ENCODE data around the gene SLX9.
"Not testable (repeated sequence)": the region's sequence is repeated elsewhere in the genome, so short reads cannot be mapped to it uniquely, and the experiment has no call there.

Gene SLX9

GRCh38 chr21:44965251-44966022 lies 25.6 kb downstream of the SLX9 start:
- DNase-seq, result peak; percentile 72

- peak; percentile 76 for DNase-seq
Measured at GRCh38 chr21:44966135-44967081, 26.6 kb downstream of the SLX9 start.

- DNase-seq, result no peak
Measured at GRCh38 chr21:44967082-44968047, 27.5 kb downstream of the SLX9 start.

- no peak for DNase-seq
Measured at GRCh38 chr21:44969066-44969670, 29.3 kb downstream of the SLX9 start.

- DNase-seq, result no peak
Measured at GRCh38 chr21:44969931-44970755, 30.3 kb downstream of the SLX9 start.

GRCh38 chr21:44970766-44971671 lies 31.2 kb downstream of the SLX9 start:
- DNase-seq, result no peak

GRCh38 chr21:44971672-44971995 lies 31.8 kb downstream of the SLX9 start:
- no peak for DNase-seq

- no peak for DNase-seq
Measured at GRCh38 chr21:44972301-44972814, 32.5 kb downstream of the SLX9 start.

GRCh38 chr21:44972821-44973220 lies 33.0 kb downstream of the SLX9 start:
- no peak for DNase-seq

- DNase-seq, result no peak
Measured at GRCh38 chr21:44973598-44973997, 33.8 kb downstream of the SLX9 start.

- no peak for DNase-seq
Measured at GRCh38 chr21:44974676-44975075, 34.8 kb downstream of the SLX9 start.

GRCh38 chr21:44975720-44976555 lies 36.1 kb downstream of the SLX9 start:
- DNase-seq, result no peak

- not testable (repeated sequence) for DNase-seq
Measured at GRCh38 chr21:44976556-44977393, 36.9 kb downstream of the SLX9 start.

GRCh38 chr21:44977616-44978340 lies 37.9 kb downstream of the SLX9 start:
- no peak for DNase-seq

- no peak for DNase-seq
Measured at GRCh38 chr21:44979687-44980561, 40.1 kb downstream of the SLX9 start.
